ENCODE results near the gene MS4A8. TPM values are rescaled to one million over a fixed set of nuclear protein-coding genes. Genes with fewer than 3 reads are reported as not detected.
A peak's percentile ranks its signal among the peaks of the same experiment; 100 is the strongest.

Gene MS4A8
- total and polyA plus RNA-seq, 10 of the 15 experiments (the other 5 are each of a cell fraction or from before 2014, with no cell fraction given) = 0.04 TPM; not detected in 9

DNA sequence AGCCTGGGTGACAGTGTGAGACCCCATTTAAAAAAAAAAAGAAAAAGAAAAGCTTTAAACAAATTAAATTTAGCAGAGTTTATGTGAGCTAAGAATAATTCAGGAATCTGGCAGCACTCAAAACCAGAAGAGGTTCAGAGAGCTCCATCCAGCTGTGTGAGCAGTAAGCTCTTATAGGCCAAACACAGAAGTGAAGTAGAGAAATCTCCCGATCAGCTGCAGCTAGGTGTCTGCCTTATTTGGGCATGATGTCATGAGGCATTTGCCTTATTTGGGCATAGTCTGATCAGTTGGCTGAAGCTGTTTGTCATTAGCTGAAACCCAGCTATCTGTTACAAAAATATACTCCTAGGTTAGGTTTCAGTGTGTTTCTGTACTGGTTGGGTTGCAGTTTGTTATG is 65.5 kb downstream of the MS4A8 start (continued):
- TF ChIP-seq STAT3 (IDR thresholded peaks at IDR 0.05; ENCODE audit: low read depth, low read length) (no peak), RAD21 (IDR thresholded peaks at IDR 0.05; ENCODE audit: insufficient read depth, low read depth, low read length) (no peak), ATF7 (IDR thresholded peaks at IDR 0.05; ENCODE audit: low read depth) (peak; percentile 80), PAX5 (IDR thresholded peaks at IDR 0.05; ENCODE audit: borderline replicate concordance, low read depth, low read length) (no peak), SIN3A (IDR thresholded peaks at IDR 0.05; ENCODE audit: low read depth, low read length) (no peak), EZH2 (IDR thresholded peaks at IDR 0.05; ENCODE audit: borderline replicate concordance, control insufficient read depth, low read depth, low read length) (peak; percentile 100; the same call in 1 of the 2 replicates), SPI1 (IDR thresholded peaks at IDR 0.05; ENCODE audit: borderline replicate concordance, insufficient read depth, low read depth, low read length) (no peak), EED (IDR thresholded peaks at IDR 0.05; ENCODE audit: low read depth) (no peak), MYB (IDR thresholded peaks at IDR 0.05; ENCODE audit: borderline replicate concordance, low read depth, low read length) (no peak), WRNIP1 (IDR thresholded peaks at IDR 0.05; ENCODE audit: borderline replicate concordance, low read depth, low read length) (no peak), HDGF (IDR thresholded peaks at IDR 0.05) (no peak), RUNX3 (IDR thresholded peaks at IDR 0.05; ENCODE audit: low read length) (no peak), SMC3 (IDR thresholded peaks at IDR 0.05; ENCODE audit: borderline replicate concordance, low read length) (no peak), SUZ12 (IDR thresholded peaks at IDR 0.05; ENCODE audit: unreplicated experiment) (no peak), TAF1 (IDR thresholded peaks at IDR 0.05; ENCODE audit: borderline replicate concordance, low read depth, low read length) (peak; percentile 52; the same call in 1 of the 2 replicates), HDAC2 (IDR thresholded peaks at IDR 0.05) (no peak), ZNF274 (IDR thresholded peaks at IDR 0.05; ENCODE audit: insufficient read depth, insufficient read length) (no peak), NFYB (IDR thresholded peaks at IDR 0.05; ENCODE audit: insufficient read depth, low read depth, low read length) (0 out of 2 replicates have a peak, but pooled peaks have one; percentile 39), CHD4 (IDR thresholded peaks at IDR 0.05) (0 out of 2 replicates have a peak, but pooled peaks have one; percentile 23)
- TF ChIP-seq, protein P1, sequence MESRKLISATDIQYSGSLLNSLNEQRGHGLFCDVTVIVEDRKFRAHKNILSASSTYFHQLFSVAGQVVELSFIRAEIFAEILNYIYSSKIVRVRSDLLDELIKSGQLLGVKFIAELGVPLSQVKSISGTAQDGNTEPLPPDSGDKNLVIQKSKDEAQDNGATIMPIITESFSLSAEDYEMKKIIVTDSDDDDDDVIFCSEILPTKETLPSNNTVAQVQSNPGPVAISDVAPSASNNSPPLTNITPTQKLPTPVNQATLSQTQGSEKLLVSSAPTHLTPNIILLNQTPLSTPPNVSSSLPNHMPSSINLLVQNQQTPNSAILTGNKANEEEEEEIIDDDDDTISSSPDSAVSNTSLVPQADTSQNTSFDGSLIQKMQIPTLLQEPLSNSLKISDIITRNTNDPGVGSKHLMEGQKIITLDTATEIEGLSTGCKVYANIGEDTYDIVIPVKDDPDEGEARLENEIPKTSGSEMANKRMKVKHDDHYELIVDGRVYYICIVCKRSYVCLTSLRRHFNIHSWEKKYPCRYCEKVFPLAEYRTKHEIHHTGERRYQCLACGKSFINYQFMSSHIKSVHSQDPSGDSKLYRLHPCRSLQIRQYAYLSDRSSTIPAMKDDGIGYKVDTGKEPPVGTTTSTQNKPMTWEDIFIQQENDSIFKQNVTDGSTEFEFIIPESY (IDR thresholded peaks at IDR 0.05) = peak; percentile 97
- TF ChIP-seq, protein P2, sequence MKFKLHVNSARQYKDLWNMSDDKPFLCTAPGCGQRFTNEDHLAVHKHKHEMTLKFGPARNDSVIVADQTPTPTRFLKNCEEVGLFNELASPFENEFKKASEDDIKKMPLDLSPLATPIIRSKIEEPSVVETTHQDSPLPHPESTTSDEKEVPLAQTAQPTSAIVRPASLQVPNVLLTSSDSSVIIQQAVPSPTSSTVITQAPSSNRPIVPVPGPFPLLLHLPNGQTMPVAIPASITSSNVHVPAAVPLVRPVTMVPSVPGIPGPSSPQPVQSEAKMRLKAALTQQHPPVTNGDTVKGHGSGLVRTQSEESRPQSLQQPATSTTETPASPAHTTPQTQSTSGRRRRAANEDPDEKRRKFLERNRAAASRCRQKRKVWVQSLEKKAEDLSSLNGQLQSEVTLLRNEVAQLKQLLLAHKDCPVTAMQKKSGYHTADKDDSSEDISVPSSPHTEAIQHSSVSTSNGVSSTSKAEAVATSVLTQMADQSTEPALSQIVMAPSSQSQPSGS (IDR thresholded peaks at IDR 0.05; ENCODE audit: low read length) = peak; percentile 55
- TF ChIP-seq, protein P3, sequence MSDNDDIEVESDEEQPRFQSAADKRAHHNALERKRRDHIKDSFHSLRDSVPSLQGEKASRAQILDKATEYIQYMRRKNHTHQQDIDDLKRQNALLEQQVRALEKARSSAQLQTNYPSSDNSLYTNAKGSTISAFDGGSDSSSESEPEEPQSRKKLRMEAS (IDR thresholded peaks at IDR 0.05; ENCODE audit: low read depth, low read length) = no peak

All from GM12878 (cell line).